Measurements from ENCODE around the gene C1RL.

The C1RL gene

DNA sequence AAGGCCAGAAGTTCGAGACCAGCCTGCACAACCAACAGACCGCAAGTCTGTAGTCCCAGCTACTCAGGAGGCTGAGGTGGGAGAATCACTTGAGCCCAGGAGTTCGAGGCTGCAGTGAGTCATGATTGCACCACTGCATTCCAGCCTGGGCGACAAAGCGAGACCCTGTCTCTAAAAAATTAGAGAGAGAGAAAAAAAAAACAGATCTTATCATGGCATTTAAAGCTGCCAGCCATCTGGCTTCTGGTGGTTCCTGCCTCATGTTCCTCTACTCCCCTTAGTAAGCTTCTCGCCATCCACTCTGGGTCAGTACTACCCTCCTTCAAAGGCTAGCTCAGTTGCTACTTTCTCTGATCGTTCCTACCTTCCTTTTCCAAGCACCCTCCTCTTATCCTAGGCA lies 37.2 kb upstream of the C1RL start:
- Histone ChIP-seq H3K4me3 (ENCODE audit: low read depth, low read length) (no peak overlapping the region), H3K27me3 (replicated peaks) (no peaks in the 10 kb centered on the region), H3K36me3 (replicated peaks) (no peaks in the 10 kb centered on the region), H3K27ac (no peak overlapping the region)
- in situ Hi-C loops (cut with HindIII; ENCODE audit: low pct_ligation_motif_present, low sequenced_read_pairs): no loop called here
- DNase-seq: no peak
- TF ChIP-seq, protein P1, sequence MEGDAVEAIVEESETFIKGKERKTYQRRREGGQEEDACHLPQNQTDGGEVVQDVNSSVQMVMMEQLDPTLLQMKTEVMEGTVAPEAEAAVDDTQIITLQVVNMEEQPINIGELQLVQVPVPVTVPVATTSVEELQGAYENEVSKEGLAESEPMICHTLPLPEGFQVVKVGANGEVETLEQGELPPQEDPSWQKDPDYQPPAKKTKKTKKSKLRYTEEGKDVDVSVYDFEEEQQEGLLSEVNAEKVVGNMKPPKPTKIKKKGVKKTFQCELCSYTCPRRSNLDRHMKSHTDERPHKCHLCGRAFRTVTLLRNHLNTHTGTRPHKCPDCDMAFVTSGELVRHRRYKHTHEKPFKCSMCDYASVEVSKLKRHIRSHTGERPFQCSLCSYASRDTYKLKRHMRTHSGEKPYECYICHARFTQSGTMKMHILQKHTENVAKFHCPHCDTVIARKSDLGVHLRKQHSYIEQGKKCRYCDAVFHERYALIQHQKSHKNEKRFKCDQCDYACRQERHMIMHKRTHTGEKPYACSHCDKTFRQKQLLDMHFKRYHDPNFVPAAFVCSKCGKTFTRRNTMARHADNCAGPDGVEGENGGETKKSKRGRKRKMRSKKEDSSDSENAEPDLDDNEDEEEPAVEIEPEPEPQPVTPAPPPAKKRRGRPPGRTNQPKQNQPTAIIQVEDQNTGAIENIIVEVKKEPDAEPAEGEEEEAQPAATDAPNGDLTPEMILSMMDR (IDR thresholded peaks at IDR 0.05; ENCODE audit: low read depth, low read length, missing control alignments): no peak

DNA sequence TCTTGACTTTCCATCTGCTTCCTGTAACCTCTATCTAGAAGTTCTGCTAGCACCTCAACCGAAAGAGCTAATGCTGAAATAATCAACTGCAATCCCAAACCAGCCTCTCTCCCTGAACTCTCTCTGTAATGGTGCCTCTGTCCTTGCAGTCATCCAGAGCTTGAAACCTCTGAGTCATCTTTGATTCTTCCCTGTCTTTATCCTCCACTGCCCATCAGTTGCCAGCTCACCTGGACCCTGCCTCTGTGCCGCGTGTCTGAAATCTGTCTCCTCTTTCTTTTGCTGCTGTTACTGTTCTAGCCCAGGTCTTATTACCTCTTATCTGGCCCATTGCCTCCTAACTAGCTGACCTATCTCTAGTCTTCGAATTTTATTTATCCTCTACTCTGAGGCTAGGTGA lies 36.7 kb upstream of the C1RL start:
- TF ChIP-seq, protein P1 (IDR thresholded peaks at IDR 0.05; ENCODE audit: low read depth, low read length, missing control alignments): no peak
- Histone ChIP-seq H3K36me3 (replicated peaks) (no peaks in the 10 kb centered on the region), H3K27ac (no peak overlapping the region), H3K4me3 (ENCODE audit: low read depth, low read length) (no peak overlapping the region), H3K27me3 (replicated peaks) (no peaks in the 10 kb centered on the region)
- in situ Hi-C loops (cut with HindIII; ENCODE audit: low pct_ligation_motif_present, low sequenced_read_pairs): no loop called here
- DNase-seq: no peak

DNA sequence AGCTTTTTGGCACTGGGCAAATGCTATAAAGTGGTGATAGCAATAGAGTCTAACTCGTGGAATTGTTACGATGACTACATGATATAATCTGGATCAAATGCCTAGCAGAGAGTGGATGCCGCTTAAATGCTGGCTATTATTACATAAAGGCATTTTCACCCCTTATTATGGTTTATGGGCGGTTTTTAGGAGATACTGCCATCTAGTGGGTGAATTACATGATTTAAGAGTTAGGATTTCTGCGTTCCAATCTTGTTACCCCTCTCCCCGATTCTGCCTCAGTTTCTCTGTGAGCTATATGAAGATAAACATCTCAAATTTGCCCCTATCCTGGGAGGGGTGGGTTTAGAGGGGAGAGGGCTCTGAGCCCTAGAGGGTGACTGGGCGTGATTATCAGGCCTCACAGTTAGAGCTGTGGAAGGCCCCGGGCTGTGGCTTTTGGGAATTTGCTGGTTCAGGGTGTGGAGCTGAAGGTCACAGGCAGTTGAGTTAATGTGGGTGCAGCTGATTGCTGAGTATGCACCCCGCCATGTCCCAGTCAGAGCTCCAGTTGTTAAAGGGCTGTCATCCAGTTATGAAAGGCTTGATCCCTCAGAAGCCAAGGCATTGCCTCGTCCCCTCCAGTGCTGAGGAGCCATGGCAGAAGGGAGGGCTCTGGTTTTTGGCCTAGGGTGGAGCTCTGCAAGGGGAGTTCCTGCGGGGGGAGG lies 35.6 kb upstream of the C1RL start:
- DNase-seq: no peak
- in situ Hi-C loops (cut with HindIII; ENCODE audit: low pct_ligation_motif_present, low sequenced_read_pairs): no loop called here
- no peak overlapping the region for H3K27ac ChIP-seq
- TF ChIP-seq, protein P1 (IDR thresholded peaks at IDR 0.05; ENCODE audit: low read depth, low read length, missing control alignments): peak; percentile 55
- no peaks in the 10 kb centered on the region for H3K27me3 ChIP-seq (replicated peaks)
- H3K36me3 ChIP-seq (replicated peaks): no peaks in the 10 kb centered on the region
- H3K4me3 ChIP-seq (ENCODE audit: low read depth, low read length): no peak overlapping the region

DNA sequence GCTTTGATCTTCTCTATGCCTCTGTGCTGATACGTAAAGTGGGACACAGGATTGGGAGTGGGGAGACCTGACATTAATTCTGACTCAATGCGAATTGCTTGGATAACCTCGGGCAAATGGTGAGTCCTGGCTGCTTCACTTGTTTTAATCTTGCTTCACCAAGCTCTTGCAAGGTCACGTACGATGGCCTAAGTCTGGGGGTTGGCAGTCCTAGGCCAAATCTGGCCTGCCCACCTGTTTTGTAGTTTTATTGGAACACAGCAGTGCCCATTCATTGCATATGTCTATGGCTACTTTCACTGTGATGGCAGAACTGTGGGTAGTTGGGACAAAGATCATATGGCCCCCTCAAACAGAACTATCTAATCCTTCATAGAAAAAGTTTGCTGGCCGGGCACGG lies 34.5 kb upstream of the C1RL start:
- H3K27ac ChIP-seq: no peak overlapping the region
- no peaks in the 10 kb centered on the region for H3K27me3 ChIP-seq (replicated peaks)
- TF ChIP-seq, protein P1 (IDR thresholded peaks at IDR 0.05; ENCODE audit: low read depth, low read length, missing control alignments): no peak
- no peak overlapping the region for H3K4me3 ChIP-seq (ENCODE audit: low read depth, low read length)
- no peak for DNase-seq
- in situ Hi-C loops (cut with HindIII; ENCODE audit: low pct_ligation_motif_present, low sequenced_read_pairs): no loop called here
- no peaks in the 10 kb centered on the region for H3K36me3 ChIP-seq (replicated peaks)

DNA sequence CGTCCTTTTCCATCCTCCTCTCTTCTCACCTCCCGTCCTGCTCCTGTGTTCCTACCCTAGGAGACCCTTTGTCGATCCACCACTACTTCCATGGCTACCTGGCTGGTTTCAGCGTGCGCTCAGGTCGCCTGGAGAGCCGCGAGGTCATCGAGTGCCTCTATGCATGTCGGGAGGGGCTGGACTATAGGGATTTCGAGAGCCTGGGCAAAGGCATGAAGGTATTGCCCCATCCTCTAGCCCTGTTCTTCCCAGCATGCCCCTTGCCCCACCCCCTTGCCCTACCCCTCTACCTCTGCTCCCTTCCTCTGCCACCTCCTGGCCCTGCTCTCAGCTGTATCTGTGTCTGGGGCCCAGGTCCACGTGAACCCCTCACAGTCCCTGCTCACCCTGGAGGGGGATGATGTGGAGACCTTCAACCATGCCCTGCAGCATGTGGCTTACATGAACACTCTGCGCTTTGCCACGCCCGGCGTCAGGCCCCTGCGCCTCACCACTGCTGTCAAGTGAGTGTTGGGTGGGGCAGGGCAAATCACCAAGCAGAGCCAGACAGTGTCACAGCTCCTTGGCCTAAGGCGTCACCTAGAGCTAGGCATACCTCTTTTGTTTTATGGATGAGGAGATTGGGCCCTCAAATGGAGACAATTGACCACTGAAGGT lies 33.9 kb upstream of the C1RL start:
- Histone ChIP-seq H3K27me3 (replicated peaks) (no peaks in the 10 kb centered on the region), H3K27ac (no peak overlapping the region), H3K4me3 (ENCODE audit: low read depth, low read length) (no peak overlapping the region), H3K36me3 (replicated peaks) (no peaks in the 10 kb centered on the region)
- TF ChIP-seq, protein P1 (IDR thresholded peaks at IDR 0.05; ENCODE audit: low read depth, low read length, missing control alignments): no peak
- DNase-seq: no peak
- in situ Hi-C loops (cut with HindIII; ENCODE audit: low pct_ligation_motif_present, low sequenced_read_pairs): no loop called here

Measured in brain microvascular endothelial cell (primary cell).